Stomach (tissue), 9 donors: Measurements from ENCODE around the gene TMEM181. TPM values are rescaled to one million over a fixed set of nuclear protein-coding genes. Genes with fewer than 3 reads are reported as not detected.
A peak's percentile ranks its signal among the peaks of the same experiment; 100 is the strongest.

Experiments
- DNase-seq, 2 donors: peaks; one replicate each; pipeline versions ENCODE4 v3.0.0 to v3.0.0-alpha.2; 2013 to 2019
- H3K27ac ChIP-seq, 5 donors: fragments of 200-600 bp in 4 of 5; sonication (generic) in 4 of 5; one replicate each; pipeline ENCODE4 v1.5.1; 2013 to 2019; ENCODE audit warnings: mild to moderate bottlenecking in 1 of 5, moderate library complexity in 1 of 5
- H3K27me3 ChIP-seq, 3 donors: fragments of 200-600 bp; sonication (generic); one replicate each; pipeline ENCODE4 v1.5.1; 2017 to 2019; ENCODE audit warnings: mixed run types in 1 of 3
- H3K36me3 ChIP-seq, 4 donors: fragments of 200-600 bp; sonication (generic); 1 replicate in 3 of 4; 2 replicates in 1 of 4; pipeline ENCODE4 v1.5.1; 2016 to 2019
- H3K4me1 ChIP-seq, 4 donors: fragments of 200-600 bp; sonication (generic); one replicate each; pipeline ENCODE4 v1.5.1; 2016 to 2019
- H3K4me3 ChIP-seq, 4 donors: fragments of 200-600 bp; sonication (generic) in 3 of 4; one replicate each; pipeline ENCODE4 v1.5.1; 2016 to 2019; ENCODE audit warnings: mild to moderate bottlenecking in 1 of 4
- H3K9me3 ChIP-seq, 4 donors: fragments of 200-600 bp; sonication (generic); one replicate each; pipeline ENCODE4 v1.5.1; 2016 to 2019
- EP300 ChIP-seq: sonication (generic); formaldehyde crosslinking; IDR thresholded peaks from one replicate; pipeline ENCODE4 v1.6.1; 2017; ENCODE audit warnings: antibody characterized with exemption
- POLR2A ChIP-seq, 4 donors: fragments of 450-650 bp; IDR thresholded peaks; one replicate each; pipeline ENCODE4 v1.6.1; 2016; ENCODE audit warnings: antibody characterized with exemption in 4 of 4, control low read depth in 2 of 4, mild to moderate bottlenecking in 1 of 4, moderate library complexity in 1 of 4
- POLR2AphosphoS5 ChIP-seq, 3 donors: sonication (generic); formaldehyde crosslinking; IDR thresholded peaks; one replicate each; pipeline ENCODE4 v1.6.1; 2016; ENCODE audit warnings: antibody characterized with exemption in 3 of 3
- WGBS, 5 donors: extraction: QIAGEN DNeasy Blood & Tissue Kit in 3 of 5; methylation state at CpG; one replicate each; pipeline versions ENCODE4 v1.1.5 to v1.1.7; 2013 to 2018; 5-methylcytosine and 5-hydroxymethylcytosine counted together
- intact Hi-C: fragments of 100-400 bp; cut with DNase I; formaldehyde crosslinking; loops from one replicate; pipeline ENCODE4 v1.15.1; 2023; ENCODE audit warnings: low total_unique reads
- polyA plus RNA-seq, 3 donors: library from polyadenylated mRNA; stranded (reverse); fragments of 200-250 nt; gene quantifications; one replicate each; pipeline ENCODE4 v1.2.3, GENCODE V29; 2013
- total RNA-seq, 5 donors: library from RNA; depleted of rRNA; stranded (reverse); fragments of >200 nt; gene quantifications; one replicate each; pipeline versions ENCODE4 v1.1.0 to v1.2.3, GENCODE V29; 2014 to 2016
- TF ChIP-seq, protein P1 (sequence below), 7 experiments: fragments of 450-650 bp in 4 of 7; fragments of 200-600 bp in 3 of 7; sonication (generic) in 3 of 7; IDR thresholded peaks; one replicate each; pipeline ENCODE4 v1.5.1; 2016 to 2019; ENCODE audit warnings: antibody characterized with exemption in 7 of 7, control low read depth in 2 of 7, mild to moderate bottlenecking in 1 of 7
- donor health status: healthy with polysubstance abuse.
- donor health status: Bipolar disorder and iron deficiency.
- donor health status: healthy.

The TMEM181 gene
- total and polyA plus RNA-seq, 8 donors: 2.9 to 62.2 (median 15.0) TPM

DNA sequence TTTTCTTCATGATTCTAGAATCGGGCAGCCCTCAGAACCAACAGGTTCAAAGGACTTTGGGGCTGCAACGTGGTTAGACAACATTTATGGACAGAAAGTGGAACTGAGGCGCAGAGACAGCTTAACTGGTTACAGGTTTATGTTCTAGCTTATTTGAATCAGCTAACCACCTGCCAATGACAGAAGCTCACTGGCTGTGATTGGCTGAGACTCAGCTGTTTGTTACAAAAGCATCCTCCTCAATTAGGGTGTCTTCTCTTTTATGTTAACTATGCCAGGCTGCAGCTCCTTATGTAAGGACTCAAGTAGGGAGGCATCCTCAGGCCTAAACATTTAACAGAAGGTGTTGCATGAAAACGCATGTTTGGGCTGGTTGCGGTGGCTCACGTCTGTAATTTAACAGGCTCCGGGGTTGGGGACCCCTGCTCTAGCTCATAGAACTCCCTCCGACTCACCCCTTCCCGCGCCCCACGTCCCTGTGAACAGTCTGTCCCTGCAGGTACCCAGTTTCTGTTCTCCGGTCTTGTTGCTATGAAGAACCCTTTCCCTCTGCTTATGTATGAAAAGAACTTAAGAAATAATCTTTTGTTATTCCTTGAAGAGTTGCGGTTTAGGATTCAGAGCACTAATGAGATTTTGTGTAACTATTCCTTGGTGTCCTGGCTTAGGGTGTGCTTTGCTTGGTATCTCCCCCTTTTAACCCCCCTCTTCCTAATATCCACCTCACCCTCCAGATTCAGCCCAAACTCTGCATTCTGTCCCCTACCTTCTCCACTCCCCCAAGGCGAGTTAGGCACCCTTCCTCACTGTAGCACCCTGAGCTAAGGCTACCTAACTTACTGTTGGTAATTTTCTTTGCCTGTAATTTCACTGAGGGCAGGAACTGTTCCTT lies 1.2 kb upstream of the TMEM181 start:
- intact Hi-C loops: no loop called here
- 93 to 98% (median 95%) methylated on average over 14 of the region's 14 CpGs for WGBS, 5 donors
- peak overlapping the region in 2 of 5 donors; percentile 97 to 98 for H3K27ac ChIP-seq
- H3K4me3 ChIP-seq: no peak overlapping the region
- no peak for DNase-seq
- TF ChIP-seq POLR2A (IDR thresholded peaks at IDR 0.05) (no peak), POLR2AphosphoS5 (IDR thresholded peaks at IDR 0.05) (no peak), EP300 (no peak)
- TF ChIP-seq, protein P1, sequence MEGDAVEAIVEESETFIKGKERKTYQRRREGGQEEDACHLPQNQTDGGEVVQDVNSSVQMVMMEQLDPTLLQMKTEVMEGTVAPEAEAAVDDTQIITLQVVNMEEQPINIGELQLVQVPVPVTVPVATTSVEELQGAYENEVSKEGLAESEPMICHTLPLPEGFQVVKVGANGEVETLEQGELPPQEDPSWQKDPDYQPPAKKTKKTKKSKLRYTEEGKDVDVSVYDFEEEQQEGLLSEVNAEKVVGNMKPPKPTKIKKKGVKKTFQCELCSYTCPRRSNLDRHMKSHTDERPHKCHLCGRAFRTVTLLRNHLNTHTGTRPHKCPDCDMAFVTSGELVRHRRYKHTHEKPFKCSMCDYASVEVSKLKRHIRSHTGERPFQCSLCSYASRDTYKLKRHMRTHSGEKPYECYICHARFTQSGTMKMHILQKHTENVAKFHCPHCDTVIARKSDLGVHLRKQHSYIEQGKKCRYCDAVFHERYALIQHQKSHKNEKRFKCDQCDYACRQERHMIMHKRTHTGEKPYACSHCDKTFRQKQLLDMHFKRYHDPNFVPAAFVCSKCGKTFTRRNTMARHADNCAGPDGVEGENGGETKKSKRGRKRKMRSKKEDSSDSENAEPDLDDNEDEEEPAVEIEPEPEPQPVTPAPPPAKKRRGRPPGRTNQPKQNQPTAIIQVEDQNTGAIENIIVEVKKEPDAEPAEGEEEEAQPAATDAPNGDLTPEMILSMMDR (IDR thresholded peaks at IDR 0.05): no peak
- no peaks in the 10 kb centered on the region for H3K27me3 ChIP-seq
- H3K36me3 ChIP-seq: no peaks in the 10 kb centered on the region
- H3K4me1 ChIP-seq: peaks cover 9 to 47% (median 37%) of the 10 kb centered on the region in 4 donors
- no peaks in the 10 kb centered on the region for H3K9me3 ChIP-seq

DNA sequence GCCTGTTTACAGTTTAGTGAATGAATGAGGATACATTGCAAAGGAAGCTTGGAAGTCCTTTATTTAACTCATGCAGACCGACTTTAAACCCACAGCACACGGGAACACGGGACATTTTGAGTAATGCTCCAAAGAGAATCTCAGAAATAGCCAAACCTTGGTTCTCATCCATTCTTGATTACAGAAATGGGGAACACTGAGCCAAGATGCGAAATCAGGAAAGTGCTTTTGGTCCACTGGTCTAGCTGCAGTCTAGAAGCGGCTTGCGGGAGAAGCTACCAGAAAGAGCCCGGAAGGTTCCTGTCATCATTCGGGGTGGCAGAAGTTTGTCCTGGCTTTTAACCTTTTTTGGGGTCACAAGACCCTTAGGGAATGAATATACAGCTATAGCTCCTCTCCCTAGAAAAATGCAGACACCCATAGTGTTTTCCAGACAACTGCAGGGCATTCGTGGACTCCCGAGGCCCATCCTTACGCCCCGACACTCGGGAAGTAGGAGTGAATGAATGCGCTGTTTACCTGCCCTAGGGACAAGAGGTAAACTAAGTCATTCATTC lies 475 bp upstream of the TMEM181 start:
- DNase-seq: no peak
- WGBS, 5 donors: 42 to 49% (median 47%) methylated on average over 13 to 14 of the region's 14 CpGs
- Histone ChIP-seq H3K4me1 (peaks cover 16 to 55% (median 44%) of the 10 kb centered on the region in 4 donors), H3K27ac (peak overlapping the region; percentile 96 to 99 (median 97)), H3K27me3 (no peaks in the 10 kb centered on the region), H3K4me3 (peak overlapping the region; percentile 75 to 98 (median 92)), H3K36me3 (no peaks in the 10 kb centered on the region), H3K9me3 (no peaks in the 10 kb centered on the region)
- TF ChIP-seq, protein P1 (IDR thresholded peaks at IDR 0.05): no peak
- TF ChIP-seq EP300: no peak
- no peak for TF ChIP-seq POLR2A (IDR thresholded peaks at IDR 0.05)
- TF ChIP-seq POLR2AphosphoS5 (IDR thresholded peaks at IDR 0.05): no peak
- intact Hi-C loops: no loop called here

DNA sequence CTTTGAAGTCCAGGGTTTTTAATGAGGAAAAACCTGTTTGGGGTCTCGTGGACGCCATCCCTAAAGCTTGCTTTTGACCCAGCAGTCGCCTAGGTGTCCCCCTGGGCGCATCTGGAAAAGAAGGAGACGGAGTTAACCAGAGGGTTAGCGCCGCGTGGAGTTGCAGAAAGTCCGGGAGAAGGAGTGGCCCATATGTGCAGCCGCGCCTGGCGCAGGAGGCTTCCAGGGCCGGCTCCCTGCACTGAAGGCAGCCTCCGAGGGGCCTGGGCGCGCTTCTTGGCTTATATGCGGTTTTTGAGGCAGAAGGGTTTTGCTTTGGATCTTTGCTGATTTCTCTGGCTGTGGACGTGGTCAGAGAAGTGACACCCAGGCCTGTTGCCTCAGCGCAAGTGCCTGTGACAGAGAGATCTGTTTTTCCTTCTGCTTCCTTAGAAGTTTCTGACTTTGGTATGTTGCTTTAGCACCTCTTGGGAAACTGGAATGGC lies 987 bp downstream of the TMEM181 start:
- H3K4me3 ChIP-seq: peak overlapping the region; percentile 75 to 98 (median 92)
- no peaks in the 10 kb centered on the region for H3K9me3 ChIP-seq
- intact Hi-C loops: no loop called here
- peak overlapping the region; percentile 96 to 99 (median 97) for H3K27ac ChIP-seq
- peaks cover 16 to 59% (median 43%) of the 10 kb centered on the region in 4 donors for H3K4me1 ChIP-seq
- TF ChIP-seq EP300 (no peak), POLR2A (IDR thresholded peaks at IDR 0.05) (no peak), POLR2AphosphoS5 (IDR thresholded peaks at IDR 0.05) (no peak)
- TF ChIP-seq, protein P1 (IDR thresholded peaks at IDR 0.05): no peak
- DNase-seq: peak; percentile 54 to 58
- H3K27me3 ChIP-seq: no peaks in the 10 kb centered on the region
- H3K36me3 ChIP-seq: no peaks in the 10 kb centered on the region
- 2 to 6% (median 3%) methylated on average over 19 of the region's 19 CpGs for WGBS, 5 donors

DNA sequence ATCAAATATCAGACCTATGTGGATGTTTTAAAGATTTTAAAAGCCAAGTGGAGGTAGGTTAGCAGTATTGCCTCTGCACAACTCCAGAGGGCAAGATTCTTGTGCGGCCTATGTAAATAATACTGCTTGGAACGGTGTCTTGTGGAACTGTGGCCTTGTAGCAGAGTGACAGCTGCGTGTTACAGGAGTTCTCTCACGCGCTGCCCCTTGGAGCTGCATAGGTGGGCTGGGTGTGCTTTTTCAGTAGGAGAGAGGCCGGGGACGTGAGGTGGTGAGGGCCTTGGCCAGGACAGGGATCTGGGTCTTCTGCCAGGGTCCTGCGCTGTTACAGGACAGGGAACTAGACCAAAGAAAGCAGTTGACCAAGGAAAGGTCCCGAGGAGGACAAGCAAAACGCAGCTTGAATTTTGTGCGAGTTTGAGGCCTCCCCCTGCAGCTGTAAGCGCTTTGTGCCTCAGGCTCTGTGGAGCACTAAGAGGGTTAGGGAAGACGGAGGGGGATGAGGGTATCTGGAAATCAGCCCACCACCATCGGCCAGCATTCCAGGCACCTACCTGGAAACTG lies 1.5 kb downstream of the TMEM181 start:
- DNase-seq: no peak
- intact Hi-C loops: no loop called here
- no peaks in the 10 kb centered on the region for H3K9me3 ChIP-seq
- 29 to 53% (median 43%) methylated on average over 14 of the region's 14 CpGs for WGBS, 5 donors
- TF ChIP-seq POLR2A (IDR thresholded peaks at IDR 0.05) (no peak), EP300 (no peak), POLR2AphosphoS5 (IDR thresholded peaks at IDR 0.05) (no peak)
- TF ChIP-seq, protein P1 (IDR thresholded peaks at IDR 0.05): no peak
- H3K4me3 ChIP-seq: peak overlapping the region; percentile 75 to 98 (median 92)
- H3K36me3 ChIP-seq: no peaks in the 10 kb centered on the region
- H3K27ac ChIP-seq: peak overlapping the region; percentile 63 to 98 (median 96)
- H3K27me3 ChIP-seq: no peaks in the 10 kb centered on the region
- peaks cover 16 to 63% (median 43%) of the 10 kb centered on the region in 4 donors for H3K4me1 ChIP-seq
